Dendritic cell treated with granulocyte-macrophage colony-stimulating factor and Interleukin-4, amounts not matched to agents 40 ng/mL and 50 ng/mL, for 4 days (primary cell): ENCODE results near the gene ANKS4B.

ENCODE experiments used
- H3K27ac Mint-ChIP-seq: one replicate; pipeline ENCODE4 v1.8.0; 2022; ENCODE audit warnings: mild to moderate bottlenecking, mixed read lengths
- H3K27me3 Mint-ChIP-seq: one replicate; pipeline ENCODE4 v1.8.0; 2022; ENCODE audit warnings: mild to moderate bottlenecking, mixed read lengths
- H3K36me3 Mint-ChIP-seq: one replicate; pipeline ENCODE4 v1.8.0; 2022; ENCODE audit warnings: low read depth, mixed read lengths
- H3K4me1 Mint-ChIP-seq: one replicate; pipeline ENCODE4 v1.8.0; 2022; ENCODE audit warnings: low read depth, mixed read lengths
- H3K4me3 Mint-ChIP-seq: one replicate; pipeline ENCODE4 v1.8.0; 2022; ENCODE audit warnings: mild to moderate bottlenecking, moderate library complexity, mixed read lengths
- H3K9me3 Mint-ChIP-seq: one replicate; pipeline ENCODE4 v1.8.0; 2022; ENCODE audit warnings: mixed read lengths
- intact Hi-C: fragments of 100-400 bp; cut with micrococcal nuclease; formaldehyde crosslinking; loops from one replicate; pipeline ENCODE4 v1.15.0; 2022

ANKS4B gene

DNA sequence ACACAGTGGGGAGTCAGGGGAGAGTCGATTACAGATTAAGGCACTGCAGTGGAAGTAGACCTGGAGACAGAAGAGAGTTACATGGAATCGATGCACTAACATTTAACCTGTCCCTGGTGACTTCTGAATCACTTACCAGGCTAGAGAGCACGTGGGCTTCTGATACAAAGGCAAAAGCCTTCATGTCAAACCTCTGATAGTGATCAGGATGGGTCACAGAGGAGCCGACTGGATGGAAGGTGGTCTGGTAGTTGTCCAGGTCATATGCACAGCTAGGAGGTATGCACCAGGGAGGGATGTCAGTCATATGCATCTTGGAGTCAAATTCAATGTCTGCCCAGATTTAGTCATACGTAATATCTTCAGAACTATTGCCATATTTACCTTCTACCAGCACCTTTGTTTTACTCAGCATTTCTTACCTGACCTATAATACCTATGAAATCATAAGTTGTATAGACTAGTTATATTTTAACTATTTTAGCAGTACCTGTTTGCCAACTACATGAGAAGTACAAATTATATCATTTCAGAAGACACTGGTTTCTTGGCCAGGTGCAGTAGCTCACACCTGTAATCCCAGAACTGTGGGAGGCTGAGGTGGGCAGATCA, 33.8 kb upstream of the ANKS4B start:
- no peaks in the 10 kb centered on the region for H3K9me3 Mint-ChIP-seq
- H3K27me3 Mint-ChIP-seq = peaks cover 37% of the 10 kb centered on the region
- H3K4me1 Mint-ChIP-seq = peaks cover 15% of the 10 kb centered on the region
- no peaks in the 10 kb centered on the region for H3K36me3 Mint-ChIP-seq
- no peak overlapping the region for H3K4me3 Mint-ChIP-seq
- H3K27ac Mint-ChIP-seq = no peak overlapping the region
- intact Hi-C loops = no loop called here

DNA sequence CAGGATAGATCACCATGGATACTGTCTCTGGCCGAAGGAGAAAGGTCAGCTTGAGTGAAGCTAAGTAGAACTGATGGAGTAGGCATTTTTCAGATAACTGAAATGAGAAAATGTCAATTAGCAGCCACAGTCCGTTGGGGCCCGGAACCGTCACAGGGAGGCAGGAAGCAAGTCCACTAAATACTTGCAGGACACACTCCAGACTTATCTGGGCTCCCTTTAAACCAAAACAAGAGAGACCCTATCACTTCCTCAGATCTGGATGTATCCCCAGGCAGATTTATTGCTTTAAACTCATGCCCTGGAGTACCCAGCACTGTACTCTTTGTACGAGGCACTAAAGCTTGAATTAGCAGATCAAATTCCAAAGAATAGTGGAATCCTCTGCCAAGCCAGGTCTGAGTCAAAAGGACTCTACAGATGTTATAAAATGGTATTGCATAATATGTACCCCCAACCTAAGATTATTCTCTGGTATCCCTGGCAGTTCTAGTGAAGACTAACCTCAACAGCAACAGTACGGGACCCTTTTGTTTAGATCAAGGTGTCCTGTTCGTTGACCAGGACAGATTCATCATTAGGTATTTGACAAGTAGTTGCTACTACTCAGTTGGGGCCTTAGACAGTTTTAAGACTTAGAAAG, 30.2 kb upstream of the ANKS4B start:
- H3K27me3 Mint-ChIP-seq = peaks cover 41% of the 10 kb centered on the region
- H3K9me3 Mint-ChIP-seq = no peaks in the 10 kb centered on the region
- no peak overlapping the region for H3K27ac Mint-ChIP-seq
- no peak overlapping the region for H3K4me3 Mint-ChIP-seq
- intact Hi-C loops = no loop called here
- no peaks in the 10 kb centered on the region for H3K4me1 Mint-ChIP-seq
- H3K36me3 Mint-ChIP-seq = no peaks in the 10 kb centered on the region

DNA sequence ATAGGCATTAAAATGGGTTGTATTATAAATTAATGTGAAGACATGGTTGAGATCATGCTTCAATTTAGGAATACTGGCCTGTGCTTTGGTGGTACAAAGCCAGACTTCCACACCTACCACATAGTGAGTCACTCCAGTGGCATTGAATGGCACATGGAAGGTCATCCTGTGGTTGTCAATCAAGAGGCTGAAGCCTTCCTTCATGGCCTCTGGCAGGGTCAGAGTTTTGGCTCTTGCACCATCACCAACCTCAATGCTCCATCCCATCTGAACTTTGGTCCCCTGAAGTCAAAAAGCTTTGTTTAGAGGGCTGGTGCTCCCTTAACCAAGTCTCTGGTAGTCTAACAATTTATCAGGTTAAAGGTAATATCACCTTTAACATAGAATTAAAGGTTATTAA, 28.2 kb upstream of the ANKS4B start:
- H3K4me1 Mint-ChIP-seq = no peaks in the 10 kb centered on the region
- no peaks in the 10 kb centered on the region for H3K9me3 Mint-ChIP-seq
- no peaks in the 10 kb centered on the region for H3K36me3 Mint-ChIP-seq
- H3K4me3 Mint-ChIP-seq = no peak overlapping the region
- no peak overlapping the region for H3K27ac Mint-ChIP-seq
- intact Hi-C loops = no loop called here
- H3K27me3 Mint-ChIP-seq = peaks cover 41% of the 10 kb centered on the region

GRCh38 chr16:21206550-21206949, 26.9 kb upstream of the ANKS4B start:
- Mint-ChIP-seq H3K27me3 (peaks cover 38% of the 10 kb centered on the region), H3K36me3 (no peaks in the 10 kb centered on the region), H3K9me3 (no peaks in the 10 kb centered on the region), H3K4me1 (no peaks in the 10 kb centered on the region), H3K27ac (no peak overlapping the region), H3K4me3 (no peak overlapping the region)
- intact Hi-C loops = no loop called here

DNA sequence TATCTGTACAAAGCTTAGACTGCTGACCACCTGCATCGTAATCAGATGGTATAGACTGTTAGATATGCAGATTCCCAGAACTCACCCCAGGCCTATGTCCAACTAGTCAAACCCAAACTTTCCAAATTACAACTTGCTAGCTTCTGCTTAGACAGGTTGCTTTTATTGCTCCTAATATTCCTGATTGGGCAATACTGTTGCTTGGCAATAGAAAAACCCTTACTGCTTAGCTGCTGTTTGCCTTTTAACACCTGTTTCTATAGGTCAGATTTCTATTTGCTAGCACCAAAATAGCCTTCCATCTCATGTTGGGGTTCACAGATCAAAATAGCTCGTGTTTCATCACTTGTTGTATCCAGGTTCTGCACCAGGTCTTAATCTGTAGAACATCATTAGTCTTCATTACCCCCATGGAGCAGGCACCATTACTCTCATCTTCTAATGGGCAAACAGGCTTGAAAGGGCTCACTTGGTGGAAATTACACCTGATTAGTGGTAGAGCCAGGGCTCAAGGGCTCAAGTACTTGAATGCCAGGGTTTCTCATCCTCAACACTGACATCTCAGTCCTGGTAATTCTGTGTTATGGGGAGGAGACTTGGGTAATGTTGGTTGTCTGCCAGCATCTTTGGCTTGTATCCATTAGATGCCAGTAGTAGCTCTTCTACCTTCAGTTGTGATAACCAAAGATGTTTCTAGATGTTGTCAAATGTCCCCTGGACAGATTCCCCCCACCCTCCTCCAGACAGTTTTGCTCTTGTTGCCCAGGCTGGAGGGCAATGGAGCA, 24.9 kb upstream of the ANKS4B start:
- Mint-ChIP-seq H3K27ac (no peak overlapping the region), H3K36me3 (no peaks in the 10 kb centered on the region), H3K27me3 (peaks cover 36% of the 10 kb centered on the region), H3K4me1 (no peaks in the 10 kb centered on the region), H3K9me3 (no peaks in the 10 kb centered on the region), H3K4me3 (no peak overlapping the region)
- intact Hi-C loops = no loop called here

DNA sequence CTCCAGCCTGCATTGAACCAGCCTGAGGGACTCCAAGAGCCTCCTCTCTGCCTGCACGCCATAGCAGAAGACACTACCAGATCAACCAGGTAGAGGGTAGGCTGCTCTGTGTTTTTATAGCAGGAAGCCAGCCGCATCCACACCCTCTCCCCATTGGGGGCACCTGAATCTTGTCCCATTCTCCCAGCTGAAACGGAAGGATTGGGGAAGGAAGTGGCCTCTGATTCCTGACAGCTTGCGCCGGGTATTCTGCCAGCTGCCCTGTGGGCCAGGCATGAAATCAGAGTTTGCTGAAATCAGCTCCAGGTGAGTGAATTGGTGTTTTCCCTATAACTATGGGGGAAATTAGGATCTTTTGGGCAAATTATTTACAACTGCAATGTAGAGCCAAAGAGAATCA, 22.0 kb upstream of the ANKS4B start, which contains the start of gene ZP2:
ZP2 (minus strand) TSS at position 89 of the 400 bp plus-strand sequence; CDS start at position 62, 27 bp downstream.
- H3K9me3 Mint-ChIP-seq = no peaks in the 10 kb centered on the region
- H3K27ac Mint-ChIP-seq = no peak within 1 kb of the TSS
- H3K27me3 Mint-ChIP-seq = peaks cover 42% of the 10 kb centered on the region
- intact Hi-C loops = no loop called here
- no peaks in the 10 kb centered on the region for H3K36me3 Mint-ChIP-seq
- no peaks in the 10 kb centered on the region for H3K4me1 Mint-ChIP-seq
- H3K4me3 Mint-ChIP-seq = no peak within 1 kb of the TSS

DNA sequence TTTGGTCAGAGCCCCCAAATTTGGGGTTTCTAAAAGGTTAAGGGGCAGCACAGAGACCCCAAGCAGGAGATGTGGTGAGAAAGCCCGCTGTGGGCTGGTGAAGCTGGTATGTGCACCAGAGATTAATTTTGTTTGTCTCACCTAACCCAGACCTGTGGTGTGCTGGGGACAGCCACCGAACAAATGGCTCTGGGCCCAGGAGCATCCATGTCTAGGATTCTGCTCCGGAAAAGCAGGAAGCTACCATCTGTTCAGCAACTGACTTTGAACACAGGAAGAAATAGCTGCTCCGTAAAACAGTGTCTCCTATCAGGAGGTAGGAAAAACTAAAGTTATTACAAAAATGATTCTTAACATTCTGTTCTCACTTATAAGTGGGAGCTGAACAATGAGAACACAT, 19.4 kb upstream of the ANKS4B start:
- no peaks in the 10 kb centered on the region for H3K36me3 Mint-ChIP-seq
- H3K4me3 Mint-ChIP-seq = no peak overlapping the region
- no peak overlapping the region for H3K27ac Mint-ChIP-seq
- H3K9me3 Mint-ChIP-seq = no peaks in the 10 kb centered on the region
- intact Hi-C loops = no loop called here
- H3K27me3 Mint-ChIP-seq = peaks cover 38% of the 10 kb centered on the region
- H3K4me1 Mint-ChIP-seq = no peaks in the 10 kb centered on the region

- no peaks in the 10 kb centered on the region for H3K9me3 Mint-ChIP-seq
- H3K27me3 Mint-ChIP-seq = peaks cover 36% of the 10 kb centered on the region
Measured at GRCh38 chr16:21217121-21217520, 16.4 kb upstream of the ANKS4B start.

DNA sequence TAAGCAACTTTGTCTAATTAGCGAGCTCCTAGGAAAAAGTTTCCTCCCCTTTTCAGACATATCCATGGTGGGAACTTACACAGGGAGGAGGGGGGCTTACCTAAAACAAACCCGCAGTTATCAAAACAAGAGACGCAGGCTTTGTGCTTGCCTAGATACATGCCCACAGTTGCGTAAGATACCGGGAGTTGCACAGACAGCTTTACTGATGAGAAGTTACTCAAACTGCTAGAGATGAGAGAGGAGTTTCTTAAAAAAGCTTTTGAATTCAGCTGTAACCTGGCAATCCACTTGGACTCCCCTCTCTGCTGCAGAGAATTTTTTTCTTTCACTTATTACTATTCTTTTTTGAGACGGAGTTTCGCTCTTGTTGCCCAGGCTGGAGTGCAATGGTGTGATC, 15.3 kb upstream of the ANKS4B start:
- intact Hi-C loops = no loop called here
- Mint-ChIP-seq H3K27ac (no peak overlapping the region), H3K4me1 (no peaks in the 10 kb centered on the region), H3K4me3 (no peak overlapping the region), H3K36me3 (no peaks in the 10 kb centered on the region), H3K9me3 (no peaks in the 10 kb centered on the region), H3K27me3 (peaks cover 43% of the 10 kb centered on the region)

More at GRCh38 chr16:21217121-21217520, 16.4 kb upstream of the ANKS4B start:
- Mint-ChIP-seq H3K4me1 (no peaks in the 10 kb centered on the region), H3K27ac (no peak overlapping the region), H3K4me3 (no peak overlapping the region), H3K36me3 (no peaks in the 10 kb centered on the region)
- intact Hi-C loops = no loop called here

DNA sequence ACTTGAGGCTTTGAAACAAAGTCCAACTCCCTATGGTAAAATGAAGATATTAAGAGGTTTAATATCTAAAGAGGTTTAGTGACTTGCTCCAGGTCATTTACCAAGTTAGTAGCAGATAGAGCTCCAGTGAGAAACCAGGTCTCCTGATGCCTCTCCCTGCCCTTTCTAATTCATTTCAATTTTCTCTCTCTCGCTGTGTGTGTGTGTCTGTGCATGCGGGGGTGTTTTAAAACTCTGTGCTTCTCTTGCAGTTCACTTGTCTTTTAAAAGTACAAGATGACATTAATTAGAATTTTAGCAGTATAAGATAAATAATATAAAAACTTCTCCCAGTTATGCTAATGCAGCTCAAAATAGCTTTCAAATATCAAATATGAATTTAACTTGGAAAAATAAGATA, 13.9 kb upstream of the ANKS4B start:
- intact Hi-C loops = no loop called here
- Mint-ChIP-seq H3K4me3 (no peak overlapping the region), H3K4me1 (peaks cover 2% of the 10 kb centered on the region), H3K9me3 (no peaks in the 10 kb centered on the region), H3K36me3 (no peaks in the 10 kb centered on the region), H3K27me3 (peaks cover 47% of the 10 kb centered on the region), H3K27ac (no peak overlapping the region)

- peaks cover 54% of the 10 kb centered on the region for H3K27me3 Mint-ChIP-seq
- intact Hi-C loops = no loop called here
- H3K27ac Mint-ChIP-seq = no peak overlapping the region
- H3K36me3 Mint-ChIP-seq = no peaks in the 10 kb centered on the region
- H3K4me1 Mint-ChIP-seq = peaks cover 11% of the 10 kb centered on the region
- H3K4me3 Mint-ChIP-seq = no peak overlapping the region
- no peaks in the 10 kb centered on the region for H3K9me3 Mint-ChIP-seq
Measured at GRCh38 chr16:21222495-21223337, 10.8 kb upstream of the ANKS4B start.

DNA sequence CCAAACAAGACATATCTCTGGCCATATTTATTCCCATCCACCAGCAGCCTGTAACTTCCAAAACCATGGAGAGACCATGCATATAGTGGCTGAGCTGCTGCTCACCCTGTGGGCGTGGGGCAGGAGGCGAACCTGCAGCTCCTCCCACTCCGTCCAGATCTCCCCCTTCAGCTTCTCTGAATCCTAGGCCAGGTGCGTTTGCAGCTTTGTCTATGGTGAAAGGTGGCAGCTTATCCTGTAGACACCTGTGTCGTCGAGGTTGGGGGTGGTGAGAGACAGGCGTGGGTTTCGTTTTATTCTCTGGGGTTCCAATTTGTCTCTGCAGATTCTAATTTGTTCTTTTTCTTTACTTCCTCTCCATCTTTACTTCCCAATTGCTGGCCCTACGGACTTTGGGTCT, 9.7 kb upstream of the ANKS4B start:
- Mint-ChIP-seq H3K27ac (no peak overlapping the region), H3K9me3 (no peaks in the 10 kb centered on the region), H3K36me3 (no peaks in the 10 kb centered on the region), H3K4me3 (no peak overlapping the region), H3K27me3 (peaks cover 62% of the 10 kb centered on the region), H3K4me1 (peaks cover 11% of the 10 kb centered on the region)
- intact Hi-C loops = no loop called here

DNA sequence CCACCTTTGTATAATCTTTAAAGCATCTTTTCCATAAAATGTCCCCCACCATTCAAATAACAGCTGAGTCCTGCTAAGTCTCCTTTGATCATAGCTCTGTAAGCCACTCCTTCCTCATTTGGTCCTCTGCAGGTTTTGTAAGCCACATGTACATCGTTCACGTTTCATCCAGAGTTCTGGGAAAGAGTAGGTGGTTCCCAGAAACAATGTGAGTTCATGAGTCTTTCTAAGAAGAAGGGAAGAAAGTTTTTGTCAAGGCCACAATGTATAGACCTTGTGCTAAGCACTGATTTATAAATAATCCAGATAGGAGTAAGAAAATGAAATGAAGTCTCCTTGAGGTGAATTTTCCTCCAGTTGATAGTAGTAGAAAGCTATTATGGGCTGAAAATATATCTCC, 8.7 kb upstream of the ANKS4B start:
- peaks cover 64% of the 10 kb centered on the region for H3K27me3 Mint-ChIP-seq
- H3K36me3 Mint-ChIP-seq = no peaks in the 10 kb centered on the region
- no peaks in the 10 kb centered on the region for H3K9me3 Mint-ChIP-seq
- H3K27ac Mint-ChIP-seq = no peak overlapping the region
- H3K4me3 Mint-ChIP-seq = no peak overlapping the region
- H3K4me1 Mint-ChIP-seq = peaks cover 11% of the 10 kb centered on the region
- intact Hi-C loops = no loop called here

DNA sequence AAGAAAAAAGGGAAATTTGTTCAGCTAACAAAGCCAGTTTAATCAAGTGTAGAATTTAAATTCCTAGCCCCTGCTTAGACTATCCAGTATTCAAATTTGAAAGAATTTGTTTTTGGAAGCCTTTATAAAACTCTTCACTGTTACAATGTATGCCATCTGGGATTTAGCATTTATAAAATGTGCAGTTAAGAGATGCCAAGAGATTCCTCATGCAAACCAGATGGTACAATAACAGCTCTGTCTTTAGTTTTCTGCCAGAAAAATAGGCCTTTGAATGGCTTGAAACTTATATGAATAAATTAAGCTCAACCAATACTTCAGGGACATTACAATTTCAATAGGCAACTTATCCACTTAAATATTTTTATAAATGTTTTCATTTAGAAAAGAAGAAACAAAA, 6.8 kb upstream of the ANKS4B start:
- H3K9me3 Mint-ChIP-seq = no peaks in the 10 kb centered on the region
- no peak overlapping the region for H3K27ac Mint-ChIP-seq
- H3K27me3 Mint-ChIP-seq = peaks cover 54% of the 10 kb centered on the region
- intact Hi-C loops = no loop called here
- no peak overlapping the region for H3K4me3 Mint-ChIP-seq
- H3K4me1 Mint-ChIP-seq = peaks cover 11% of the 10 kb centered on the region
- H3K36me3 Mint-ChIP-seq = no peaks in the 10 kb centered on the region
